Smooth muscle cell of bladder (primary cell): ENCODE data around the gene OR2M4. TPM values are rescaled to one million over a fixed set of nuclear protein-coding genes. Genes with fewer than 3 reads are reported as not detected.

Experiments
- total RNA-seq: library from RNA; depleted of rRNA; stranded (reverse); fragments of >200 nt; gene quantifications from 2 replicates; pipeline ENCODE4 v1.2.3, GENCODE V29; 2014

Gene OR2M4
- not detected in 2 replicates for total RNA-seq

GRCh38 chr1:248231117-248231516 is at the start of gene OR2M4:
OR2M4 (plus strand) TSS chr1:248231417; CDS start chr1:248238929, 7,512 bp downstream.

GRCh38 chr1:248196965-248197364 is 34.3 kb upstream of the OR2M4 start, which contains the start of gene OR2M3:
OR2M3 (plus strand) TSS chr1:248197265; CDS start chr1:248203068, 5,803 bp downstream.

GRCh38 chr1:248277876-248278275 is 46.7 kb downstream of the OR2M4 start, which contains the start of gene OR2T33:
OR2T33 (minus strand) TSS chr1:248277976; CDS start chr1:248273814, 4,162 bp downstream.

Other genes starting within 250 kb of the OR2M4 start
- not detected in 2 replicates for gene OR2L5, start 217.8 kb upstream of the OR2M4 start, total RNA-seq
- under 0.01 TPM in 1 of 2 replicates, not detected in the other for gene OR2L2, start 201.3 kb upstream of the OR2M4 start, total RNA-seq
- not detected in 2 replicates for gene OR2L3, start 184.6 kb upstream of the OR2M4 start, total RNA-seq
- not detected in 2 replicates for gene OR2L13, start 136.2 kb upstream of the OR2M4 start, total RNA-seq
- gene OR2M5, start 86.3 kb upstream of the OR2M4 start, total RNA-seq: not detected in 2 replicates
- not detected in 2 replicates for gene OR2M2, start 56.6 kb upstream of the OR2M4 start, total RNA-seq
- gene OR2M3, start 34.2 kb upstream of the OR2M4 start, total RNA-seq: not detected in 2 replicates
- not detected in 2 replicates for gene OR2T33, start 46.6 kb downstream of the OR2M4 start, total RNA-seq
- not detected in 2 replicates for gene OR2T12, start 72.0 kb downstream of the OR2M4 start, total RNA-seq
- not detected in 2 replicates for gene OR2M7, start 93.2 kb downstream of the OR2M4 start, total RNA-seq
- not detected in 2 replicates for gene OR14C36, start 117.4 kb downstream of the OR2M4 start, total RNA-seq
- not detected in 2 replicates for gene OR2T4, start 130.2 kb downstream of the OR2M4 start, total RNA-seq
- gene OR2T6, start 144.3 kb downstream of the OR2M4 start, total RNA-seq: not detected in 2 replicates
- gene OR2T1, start 171.6 kb downstream of the OR2M4 start, total RNA-seq: not detected in 2 replicates
- gene OR2T2, start 214.2 kb downstream of the OR2M4 start, total RNA-seq: not detected in 2 replicates
- gene OR2T3, start 241.9 kb downstream of the OR2M4 start, total RNA-seq: not detected in 2 replicates